HG03196 (cell line): ENCODE results near the gene ZFP69B.
"Not testable (repeated sequence)": the region's sequence is repeated elsewhere in the genome, so short reads cannot be mapped to it uniquely, and the experiment has no call there.

Experiments used
- ATAC-seq: cut with Tn5 transposase; IDR thresholded peaks from one replicate; pipeline ENCODE4 v1.9.1; 2021; ENCODE audit not compliant: unreplicated experiment

The ZFP69B gene

GRCh38 chr1:40435471-40435870, 14.8 kb upstream of the ZFP69B start:
- ATAC-seq, result no peak

- no peak for ATAC-seq
These were observed 14.4 kb upstream of the ZFP69B start for GRCh38 chr1:40435876-40436275.

GRCh38 chr1:40438391-40439015, 11.8 kb upstream of the ZFP69B start:
- ATAC-seq, result no peak

GRCh38 chr1:40439247-40439646, 11.0 kb upstream of the ZFP69B start:
- ATAC-seq, result no peak

- ATAC-seq, result peak; percentile 35
These were observed 390 bp downstream of the ZFP69B start for GRCh38 chr1:40450495-40451237.

- ATAC-seq, result no peak
These were observed 936 bp downstream of the ZFP69B start for GRCh38 chr1:40451238-40451585.

GRCh38 chr1:40454873-40455272, 4.6 kb downstream of the ZFP69B start:
- no peak for ATAC-seq

GRCh38 chr1:40462956-40463590, 12.8 kb downstream of the ZFP69B start:
- ATAC-seq, result no peak

GRCh38 chr1:40469327-40469726, 19.1 kb downstream of the ZFP69B start:
- no peak for ATAC-seq

GRCh38 chr1:40475268-40475667, 25.0 kb downstream of the ZFP69B start:
- ATAC-seq, result no peak

- ATAC-seq, result peak; percentile 61
These were observed 26.8 kb downstream of the ZFP69B start, which contains the start of gene ZFP69 for GRCh38 chr1:40476924-40477677. Gene ZFP69 (plus strand): TSS chr1:40477290. CDS start chr1:40479362, 2,072 bp downstream.

- ATAC-seq, result peak; percentile 18
These were observed 27.4 kb downstream of the ZFP69B start for GRCh38 chr1:40477678-40478053.

- no peak for ATAC-seq
These were observed 28.0 kb downstream of the ZFP69B start for GRCh38 chr1:40478276-40478675.

GRCh38 chr1:40479156-40479555, 28.9 kb downstream of the ZFP69B start:
- ATAC-seq, result no peak

GRCh38 chr1:40495315-40495903, 45.1 kb downstream of the ZFP69B start:
- ATAC-seq, result no peak

GRCh38 chr1:40502651-40503050, 52.4 kb downstream of the ZFP69B start:
- ATAC-seq, result not testable (repeated sequence)

- ATAC-seq, result no peak
These were observed 57.7 kb downstream of the ZFP69B start for GRCh38 chr1:40507973-40508372.

GRCh38 chr1:40508375-40509341, 58.4 kb downstream of the ZFP69B start, which contains the start of gene EXO5:
Gene EXO5 (plus strand): TSS chr1:40508767. CDS start chr1:40514545, 5,778 bp downstream.
- peak; percentile 81 for ATAC-seq
